K562 (cell line): ENCODE data around the gene FTH1. TPM values are rescaled to one million over a fixed set of nuclear protein-coding genes. Genes with fewer than 3 reads are reported as not detected.

ENCODE experiments used
- ATF6 ChIP-seq: sonication (generic); formaldehyde crosslinking; IDR thresholded peaks from 2 replicates; pipeline ENCODE4 v1.4.0; 2020; ENCODE audit warnings: mild to moderate bottlenecking, missing genetic modification reagents
- DPF2 ChIP-seq: fragments of 450-650 bp; IDR thresholded peaks from 2 replicates; pipeline ENCODE4 v1.6.1; 2016
- FOXO4 ChIP-seq: fragments of 450-650 bp; formaldehyde crosslinking; IDR thresholded peaks from 2 replicates; pipeline ENCODE4 v1.4.0; 2020; ENCODE audit warnings: mild to moderate bottlenecking, moderate library complexity
- HBP1 ChIP-seq: fragments of 450-650 bp; formaldehyde crosslinking; IDR thresholded peaks from 2 replicates; pipeline ENCODE4 v1.4.0; 2022; ENCODE audit warnings: missing genetic modification characterization
- HOMEZ ChIP-seq: fragments of 250-450 bp; sonication (Bioruptor Pico); IDR thresholded peaks from 2 replicates; pipeline ENCODE4 v1.4.0; 2020; ENCODE audit warnings: mild to moderate bottlenecking, moderate library complexity
- JUNB ChIP-seq: fragments of 450-650 bp; formaldehyde crosslinking; conservative IDR thresholded peaks from 2 replicates; pipeline ENCODE4 v1.4.0; 2020; ENCODE audit warnings: mild to moderate bottlenecking
- MCM3 ChIP-seq: fragments of 450-650 bp; IDR thresholded peaks from 2 replicates; pipeline ENCODE4 v1.6.1; 2016
- MTA1 ChIP-seq: fragments of 450-650 bp; IDR thresholded peaks from 2 replicates; pipeline ENCODE4 v1.6.1; 2017; ENCODE audit warnings: borderline replicate concordance
- MYNN ChIP-seq, 2 experiments: sonication (generic); formaldehyde crosslinking in 1 of 2; IDR thresholded peaks; 2 replicates each; pipeline versions ENCODE4 v1.5.0 to v1.6.1; 2016 to 2020; ENCODE audit warnings: antibody characterized with exemption in 1 of 2, missing genetic modification reagents in 1 of 2
- POLR3A ChIP-seq: IDR thresholded peaks from 2 replicates; pipeline ENCODE4 v1.6.1; 2011; ENCODE audit warnings: borderline replicate concordance, mild to moderate bottlenecking, moderate library complexity; ENCODE audit not compliant: insufficient read length, insufficient read depth; ENCODE audit errors: extremely low read depth
- RAD21 ChIP-seq, 2 experiments: fragments of 250-450 bp in 1 of 2; fragments of 450-650 bp in 1 of 2; sonication (Bioruptor Pico) in 1 of 2; formaldehyde crosslinking in 1 of 2; IDR thresholded peaks in 1 of 2; conservative IDR thresholded peaks in 1 of 2; 2 replicates each; pipeline versions ENCODE4 v1.4.0 to v1.8.0; 2020 to 2022; ENCODE audit warnings: mild to moderate bottlenecking in 2 of 2, moderate library complexity in 1 of 2
- SIRT6 ChIP-seq: IDR thresholded peaks from one replicate; pipeline ENCODE4 v1.6.1; 2012; ENCODE audit warnings: low read depth, mild to moderate bottlenecking, control low read depth, inconsistent platforms, low read length, moderate library complexity
- TAF9B ChIP-seq: fragments of 450-650 bp; IDR thresholded peaks from 2 replicates; pipeline ENCODE4 v1.6.1; 2018; ENCODE audit warnings: mild to moderate bottlenecking; ENCODE audit not compliant: partially characterized antibody
- TFAM ChIP-seq: fragments of 250-450 bp; sonication (Bioruptor Pico); conservative IDR thresholded peaks from 2 replicates; pipeline ENCODE4 v1.5.0; 2021; ENCODE audit warnings: mild to moderate bottlenecking, moderate library complexity
- ZBED1 ChIP-seq: IDR thresholded peaks from 2 replicates; pipeline ENCODE4 v1.6.1; 2014
- ZBTB8A ChIP-seq: fragments of 450-650 bp; IDR thresholded peaks from 2 replicates; pipeline ENCODE4 v1.6.1; 2018; ENCODE audit warnings: mild to moderate bottlenecking, moderate library complexity; ENCODE audit not compliant: partially characterized antibody
- ZFP30 ChIP-seq: fragments of 250-450 bp; sonication (Bioruptor Pico); IDR thresholded peaks from 2 replicates; pipeline ENCODE4 v1.8.0; 2022; ENCODE audit warnings: moderate library complexity, mild to moderate bottlenecking, inconsistent platforms, borderline replicate concordance
- ZNF140 ChIP-seq: fragments of 250-450 bp; sonication (Bioruptor Pico); IDR thresholded peaks from 2 replicates; pipeline ENCODE4 v1.8.0; 2021; ENCODE audit warnings: moderate library complexity, mild to moderate bottlenecking, inconsistent platforms
- ZNF561 ChIP-seq: fragments of 450-650 bp; formaldehyde crosslinking; conservative IDR thresholded peaks from 2 replicates; pipeline ENCODE4 v1.4.0; 2020; ENCODE audit warnings: mild to moderate bottlenecking, moderate library complexity
- ZNF583 ChIP-seq: fragments of 250-450 bp; sonication (Bioruptor Pico); IDR thresholded peaks from 2 replicates; pipeline ENCODE4 v1.4.0; 2020
- ZNF639 ChIP-seq, 2 experiments: fragments of 200-800 bp in 1 of 2; sonication (Bioruptor generic) in 1 of 2; sonication (generic) in 1 of 2; formaldehyde crosslinking in 1 of 2; IDR thresholded peaks in 1 of 2; conservative IDR thresholded peaks in 1 of 2; 2 replicates each; pipeline versions ENCODE4 v1.5.0 to v1.6.1; 2016 to 2020; ENCODE audit warnings: missing compliant biosample characterization in 1 of 2, missing genetic modification characterization in 1 of 2, missing genetic modification reagents in 1 of 2
- ZNF717 ChIP-seq: fragments of 250-450 bp; sonication (Bioruptor Pico); IDR thresholded peaks from 2 replicates; pipeline ENCODE4 v1.5.0; 2021
- polyA plus RNA-seq, 8 experiments: library from polyadenylated mRNA; depleted of rRNA in 4 of 8; stranded (reverse) in 5 of 8; unstranded in 3 of 8; fragments of >200 nt; fragmentation: Nextera tagmentation in 2 of 8; fragmentation: Illumina TruSeq in 1 of 8; extraction: Ambion mirVana in 2 of 8; extraction: Trizol in 1 of 8; gene quantifications; 2 replicates each; pipeline versions ENCODE4 v1.2.1 to v1.2.3, GENCODE V29; 2011 to 2014; ENCODE audit warnings: inconsistent platforms in 1 of 8, missing spikeins in 1 of 8
- total RNA-seq, 7 experiments: library from RNA; depleted of rRNA in 6 of 7; stranded (reverse); fragments of >200 nt in 6 of 7; fragmentation: Illumina TruSeq in 2 of 7; extraction: Trizol in 2 of 7; gene quantifications; 2 replicates each; pipeline versions ENCODE4 v1.2.1 to v1.2.3, GENCODE V29; 2011 to 2021; ENCODE audit warnings: low replicate concordance in 1 of 7

FTH1 gene
- total and polyA plus RNA-seq, 9 of the 15 experiments (the other 6 are each of a cell fraction or from before 2014, with no cell fraction given) = 370 to 3,146 (median 802) TPM

GRCh38 chr11:61963016-61963281 is 4.5 kb downstream of the FTH1 start (continued):
- TF ChIP-seq POLR3A = no peak
- no peak for TF ChIP-seq TAF9B
- peak; percentile 59; the same call in 1 of the 2 replicates for TF ChIP-seq ZNF561 (CRISPR knock-in tag)
- no peak for TF ChIP-seq HOMEZ (CRISPR knock-in tag)
- no peak for TF ChIP-seq TFAM
- no peak for TF ChIP-seq ATF6 (CRISPR knock-in tag)
- 0 out of 2 replicates have a peak, but pooled peaks have one; percentile 12 for TF ChIP-seq MTA1
- no peak for TF ChIP-seq ZNF639 (CRISPR knock-in tag; conservative IDR thresholded peaks at IDR 0.05 in 1 of 2, IDR thresholded peaks at IDR 0.05 in 1 of 2)
- no peak for TF ChIP-seq ZNF140 (CRISPR knock-in tag)
- TF ChIP-seq ZBTB8A = no peak
- no peak for TF ChIP-seq ZNF583 (CRISPR knock-in tag)
- TF ChIP-seq FOXO4 (CRISPR knock-in tag) = no peak; the same call in 1 of the 2 replicates
- no peak for TF ChIP-seq ZFP30 (CRISPR knock-in tag)
- no peak for TF ChIP-seq SIRT6
- no peak for TF ChIP-seq MCM3
- TF ChIP-seq JUNB (CRISPR knock-in tag) = peak; percentile 1; the same call in 1 of the 2 replicates
- no peak for TF ChIP-seq ZBED1
- TF ChIP-seq DPF2 = no peak
- peak in 1 of 2 experiments; percentile 10; a peak in 1 of 4 replicates for TF ChIP-seq RAD21 (CRISPR knock-in tag; conservative IDR thresholded peaks at IDR 0.05 in 1 of 2, IDR thresholded peaks at IDR 0.05 in 1 of 2)
- 0 out of 2 replicates have a peak, but pooled peaks have one; percentile 60 for TF ChIP-seq ZNF717 (CRISPR knock-in tag)
- TF ChIP-seq HBP1 (CRISPR knock-in tag) = no peak
- peak; percentile 8; the same call in 1 of the 2 replicates for TF ChIP-seq MYNN (IDR thresholded peaks at IDR 0.05)
- no peak for TF ChIP-seq MYNN (CRISPR knock-in tag; IDR thresholded peaks at IDR 0.05)
